Tibial artery (tissue), 4 donors: ENCODE measurements around the gene PRSS21.

ENCODE experiments used
- DNase-seq, 2 donors: peaks; one replicate each; pipeline ENCODE4 v3.0.0-alpha.2; 2019
- H3K27ac ChIP-seq, 2 donors: fragments of 200-600 bp; sonication (generic) in 1 of 2; 1 replicate in 1 of 2; 2 replicates in 1 of 2; pipeline ENCODE4 v1.5.1; 2018 to 2019; ENCODE audit warnings: mild to moderate bottlenecking in 1 of 2
- H3K27me3 ChIP-seq, 2 donors: fragments of 200-600 bp; sonication (generic) in 1 of 2; one replicate each; pipeline versions ENCODE4 v1.5.1 to v1.6.0; 2016 to 2019
- H3K36me3 ChIP-seq, 3 donors: fragments of 200-600 bp; sonication (generic) in 2 of 3; one replicate each; pipeline ENCODE4 v1.5.1; 2016 to 2019; ENCODE audit warnings: mild to moderate bottlenecking in 2 of 3
- H3K4me1 ChIP-seq, 4 donors: fragments of 200-600 bp; sonication (generic) in 2 of 4; 1 replicate in 3 of 4; 2 replicates in 1 of 4; pipeline ENCODE4 v1.5.1; 2016 to 2019
- H3K4me3 ChIP-seq, 2 donors: fragments of 200-600 bp; sonication (generic) in 1 of 2; 1 replicate in 1 of 2; 2 replicates in 1 of 2; pipeline ENCODE4 v1.5.1; 2018 to 2019; ENCODE audit warnings: mild to moderate bottlenecking in 2 of 2
- H3K9me3 ChIP-seq, 3 donors: fragments of 200-600 bp; sonication (generic) in 1 of 3; one replicate each; pipeline ENCODE4 v1.5.1; 2016 to 2019
- CTCF ChIP-seq, 2 experiments: fragments of 200-600 bp in 1 of 2; fragments of 450-650 bp in 1 of 2; IDR thresholded peaks; one replicate each; pipeline ENCODE4 v1.5.1; 2017 to 2019; ENCODE audit warnings: antibody characterized with exemption in 2 of 2, mild to moderate bottlenecking in 1 of 2, moderate library complexity in 1 of 2
- intact Hi-C: fragments of 100-400 bp; cut with DNase I; formaldehyde crosslinking; loops from one replicate; pipeline ENCODE4 v1.15.0; 2023; ENCODE audit warnings: low total_unique reads

Gene PRSS21

GRCh38 chr16:2843526-2843925 lies 26.5 kb downstream of the PRSS21 start:
- intact Hi-C loops: no loop called here

GRCh38 chr16:2845116-2845515 lies 28.1 kb downstream of the PRSS21 start:
- Histone ChIP-seq H3K9me3 (no peaks in the 10 kb centered on the region), H3K27ac (no peak overlapping the region), H3K27me3 (peaks cover 0 to 55% of the 10 kb centered on the region in 2 donors), H3K36me3 (no peaks in the 10 kb centered on the region), H3K4me3 (no peak overlapping the region), H3K4me1 (peaks cover 0 to 6% (median 0%) of the 10 kb centered on the region in 4 donors)
- intact Hi-C loops: no loop called here
- TF ChIP-seq CTCF (IDR thresholded peaks at IDR 0.05): no peak
- DNase-seq: no peak

More at GRCh38 chr16:2843526-2843925, 26.5 kb downstream of the PRSS21 start:
- Histone ChIP-seq H3K36me3 (no peaks in the 10 kb centered on the region), H3K4me3 (no peak overlapping the region), H3K27me3 (peaks cover 0 to 54% of the 10 kb centered on the region in 2 donors), H3K9me3 (no peaks in the 10 kb centered on the region), H3K4me1 (peaks cover 0 to 6% (median 0%) of the 10 kb centered on the region in 4 donors), H3K27ac (no peak overlapping the region)
- no peak for TF ChIP-seq CTCF (IDR thresholded peaks at IDR 0.05)
- peak in 1 of 2 donors; percentile 46 for DNase-seq

- Histone ChIP-seq H3K27me3 (peaks cover 0 to 51% of the 10 kb centered on the region in 2 donors), H3K36me3 (no peaks in the 10 kb centered on the region), H3K9me3 (no peaks in the 10 kb centered on the region), H3K4me3 (no peak overlapping the region), H3K4me1 (peaks cover 0 to 6% (median 0%) of the 10 kb centered on the region in 4 donors), H3K27ac (no peak overlapping the region)
- no peak for DNase-seq
- intact Hi-C loops: no loop called here
- no peak for TF ChIP-seq CTCF (IDR thresholded peaks at IDR 0.05)
Observed at GRCh38 chr16:2846511-2847310, 29.7 kb downstream of the PRSS21 start.

- TF ChIP-seq CTCF (IDR thresholded peaks at IDR 0.05): no peak
- Histone ChIP-seq H3K27ac (no peak overlapping the region), H3K4me3 (no peak overlapping the region), H3K27me3 (peaks cover 0 to 65% of the 10 kb centered on the region in 2 donors), H3K4me1 (no peaks in the 10 kb centered on the region), H3K36me3 (peaks cover 0 to 7% (median 0%) of the 10 kb centered on the region in 3 donors), H3K9me3 (no peaks in the 10 kb centered on the region)
- intact Hi-C loops: no loop called here
- no peak for DNase-seq
Observed at GRCh38 chr16:2848933-2849725, 32.1 kb downstream of the PRSS21 start.

- H3K27me3 ChIP-seq: peaks cover 0 to 62% of the 10 kb centered on the region in 2 donors
- H3K36me3 ChIP-seq: peaks cover 0 to 15% (median 0%) of the 10 kb centered on the region in 3 donors
- intact Hi-C loops: loop anchor here (10.0 kb wide), 1 partner anchor 117 kb away; no protein-coding TSS in a partner anchor
- peaks cover 0 to 3% (median 0%) of the 10 kb centered on the region in 4 donors for H3K4me1 ChIP-seq
- TF ChIP-seq CTCF (IDR thresholded peaks at IDR 0.05): no peak
- peak in 1 of 2 donors; percentile 56 for DNase-seq
- no peak overlapping the region for H3K27ac ChIP-seq
- no peak overlapping the region for H3K4me3 ChIP-seq
- no peaks in the 10 kb centered on the region for H3K9me3 ChIP-seq
Observed at GRCh38 chr16:2852003-2852730, 35.1 kb downstream of the PRSS21 start.
